H1 (cell line): ENCODE data around the gene CXorf49B. TPM values are rescaled to one million over a fixed set of nuclear protein-coding genes. Genes with fewer than 3 reads are reported as not detected.

ENCODE experiments used
- CTCF ChIA-PET: fragments of 300-600 bp; sonication (Branson Sonifier 250); formaldehyde crosslinking; loops from one replicate; lab custom pipeline; 2021; ENCODE audit not compliant: partially characterized antibody; lab: Charles Lee
- POLR2A ChIA-PET: fragments of 300-600 bp; sonication (Branson Sonifier 250); formaldehyde crosslinking; loops from one replicate; lab custom pipeline; 2021; ENCODE audit warnings: inconsistent platforms; ENCODE audit not compliant: partially characterized antibody; lab: Charles Lee
- DNase-seq, 2 experiments: peaks; one replicate each; pipeline versions ENCODE4 v3.0.0 to v3.0.0-alpha.2; 2010 to 2022; ENCODE audit warnings: low spot score in 2 of 2, low read depth in 1 of 2, mixed read lengths in 1 of 2
- FAIRE-seq: peaks from 2 replicates; lab custom pipeline; 2011; peaks lifted over from hg19 to GRCh38; lab: Jason Lieb, UNC
- H2AFZ ChIP-seq: 2 replicates; pipeline ENCODE4 v1.8.1; 2012; ENCODE audit warnings: low read length, inconsistent platforms
- H2AK5ac ChIP-seq: 2 replicates; pipeline ENCODE4 v1.6.1; 2013; ENCODE audit warnings: low read depth, low read length
- H2BK120ac ChIP-seq: replicated peaks from 2 replicates; pipeline ENCODE3; 2013; ENCODE audit warnings: low read depth, low read length, inconsistent platforms
- H2BK12ac ChIP-seq: 2 replicates; pipeline ENCODE4 v1.6.1; 2013; ENCODE audit warnings: low read depth, low read length
- H2BK15ac ChIP-seq: 2 replicates; pipeline ENCODE4 v1.6.1; 2013; ENCODE audit warnings: low read length
- H2BK20ac ChIP-seq: 2 replicates; pipeline ENCODE4 v1.6.1; 2013; ENCODE audit warnings: low read length
- H2BK5ac ChIP-seq: 2 replicates; pipeline ENCODE4 v1.6.1; 2013; ENCODE audit warnings: low read depth, low read length
- H3K14ac ChIP-seq: 2 replicates; pipeline ENCODE4 v1.6.1; 2013; ENCODE audit warnings: inconsistent platforms; ENCODE audit not compliant: insufficient read length
- H3K18ac ChIP-seq: 2 replicates; pipeline ENCODE4 v1.6.1; 2013; ENCODE audit warnings: low read length; ENCODE audit errors: extremely low read depth
- H3K23ac ChIP-seq: 2 replicates; pipeline ENCODE4 v1.6.1; 2013; ENCODE audit warnings: inconsistent platforms; ENCODE audit not compliant: insufficient read length
- H3K23me2 ChIP-seq: 2 replicates; pipeline ENCODE4 v1.6.1; 2013; ENCODE audit warnings: low read depth, low read length
- H3K27ac ChIP-seq: 2 replicates; pipeline ENCODE4 v1.6.1; 2011; ENCODE audit warnings: low read depth, low read length, inconsistent platforms
- H3K27me3 ChIP-seq, 4 experiments: replicated peaks in 1 of 4; 1 replicate in 1 of 4; 2 replicates in 3 of 4; pipeline versions ENCODE4 v1.6.1 to v1.8.1; 2011 to 2013; ENCODE audit warnings: low read length in 3 of 4, mild to moderate bottlenecking in 3 of 4, inconsistent platforms in 2 of 4, mixed read lengths in 2 of 4, moderate library complexity in 1 of 4; ENCODE audit not compliant: control insufficient read depth in 3 of 4, insufficient read depth in 3 of 4; ENCODE audit errors: extremely low read depth in 1 of 4
- H3K36me3 ChIP-seq, 4 experiments: 2 replicates each; pipeline versions ENCODE4 v1.6.1 to v1.8.1; 2011 to 2013; ENCODE audit warnings: mild to moderate bottlenecking in 4 of 4, low read length in 3 of 4, moderate library complexity in 2 of 4, control low read depth in 1 of 4, inconsistent platforms in 1 of 4; ENCODE audit not compliant: insufficient read depth in 4 of 4, control insufficient read depth in 2 of 4
- H3K4ac ChIP-seq: replicated peaks from 2 replicates; pipeline ENCODE3; 2013; ENCODE audit warnings: low read length, low read depth, mixed read lengths, inconsistent platforms; ENCODE audit not compliant: insufficient read length
- H3K4me1 ChIP-seq, 4 experiments: replicated peaks in 1 of 4; 1 replicate in 1 of 4; 2 replicates in 3 of 4; pipeline versions ENCODE4 v1.6.1 to v1.8.1; 2011 to 2013; ENCODE audit warnings: low read length in 3 of 4, inconsistent platforms in 2 of 4, mixed read lengths in 1 of 4; ENCODE audit not compliant: insufficient read depth in 4 of 4, control insufficient read depth in 3 of 4
- H3K4me2 ChIP-seq, 2 experiments: 2 replicates each; pipeline versions ENCODE4 v1.6.1 to v1.8.1; 2011 to 2013; ENCODE audit warnings: low read depth in 2 of 2, low read length in 2 of 2, control low read depth in 1 of 2, inconsistent platforms in 1 of 2, mild to moderate bottlenecking in 1 of 2; ENCODE audit not compliant: insufficient read depth in 1 of 2
- H3K4me3 ChIP-seq, 4 experiments: fragments of 200-600, 300-600 bp in 1 of 4; sonication (generic), shearing (Covaris generic), sonication (Bioruptor Twin) in 1 of 4; 2 replicates each; pipeline versions ENCODE4 v1.5.1 to v1.8.1; 2011 to 2016; ENCODE audit warnings: low read length in 4 of 4, low read depth in 3 of 4, control low read depth in 2 of 4, inconsistent platforms in 2 of 4, mild to moderate bottlenecking in 2 of 4, mixed read lengths in 1 of 4, moderate library complexity in 1 of 4; ENCODE audit not compliant: insufficient read depth in 2 of 4; ENCODE audit errors: extremely low read depth in 1 of 4
- H3K56ac ChIP-seq: replicated peaks from 2 replicates; pipeline ENCODE3; 2013; ENCODE audit warnings: low read depth, mild to moderate bottlenecking, mixed read lengths, low read length, inconsistent platforms; ENCODE audit not compliant: insufficient read length
- H3K79me1 ChIP-seq: 2 replicates; pipeline ENCODE4 v1.6.1; 2013; ENCODE audit warnings: low read depth, low read length, control low read depth
- H3K79me2 ChIP-seq, 2 experiments: 2 replicates each; pipeline versions ENCODE4 v1.6.1 to v1.8.1; 2012 to 2013; ENCODE audit warnings: low read length in 2 of 2, mild to moderate bottlenecking in 2 of 2, inconsistent platforms in 1 of 2; ENCODE audit not compliant: insufficient read depth in 2 of 2, control insufficient read depth in 1 of 2
- H3K9ac ChIP-seq, 4 experiments: replicated peaks in 1 of 4; 1 replicate in 1 of 4; 2 replicates in 3 of 4; pipeline versions ENCODE4 v1.6.1 to v1.8.1; 2011 to 2013; ENCODE audit warnings: low read depth in 3 of 4, low read length in 3 of 4, control low read depth in 2 of 4, mild to moderate bottlenecking in 2 of 4, moderate library complexity in 2 of 4, inconsistent platforms in 1 of 4; ENCODE audit errors: extremely low read depth in 1 of 4
- H3K9me3 ChIP-seq, 2 experiments: 2 replicates each; pipeline versions ENCODE4 v1.6.1 to v1.8.1; 2012 to 2013; ENCODE audit warnings: mild to moderate bottlenecking in 2 of 2, moderate library complexity in 2 of 2, control low read depth in 1 of 2, inconsistent platforms in 1 of 2, low read depth in 1 of 2, low read length in 1 of 2, mixed read lengths in 1 of 2; ENCODE audit not compliant: insufficient read depth in 2 of 2
- H4K20me1 ChIP-seq, 2 experiments: replicated peaks in 1 of 2; 2 replicates each; pipeline versions ENCODE3 to v1.8.1; 2011 to 2013; ENCODE audit warnings: inconsistent platforms in 2 of 2, low read length in 2 of 2, mild to moderate bottlenecking in 1 of 2; ENCODE audit not compliant: insufficient read depth in 2 of 2, control insufficient read depth in 1 of 2
- H4K5ac ChIP-seq: 2 replicates; pipeline ENCODE4 v1.6.1; 2013; ENCODE audit warnings: low read length, low read depth, mixed read lengths, inconsistent platforms; ENCODE audit not compliant: insufficient read length
- H4K8ac ChIP-seq: 2 replicates; pipeline ENCODE4 v1.8.0; 2013; ENCODE audit warnings: mild to moderate bottlenecking, moderate library complexity, low read length, inconsistent platforms; ENCODE audit not compliant: insufficient read depth; ENCODE audit errors: extremely low read depth
- H4K91ac ChIP-seq: replicated peaks from 2 replicates; pipeline ENCODE3; 2013; ENCODE audit warnings: low read length, mixed read lengths, inconsistent platforms; ENCODE audit not compliant: insufficient read length
- BRCA1 ChIP-seq: IDR thresholded peaks from 2 replicates; pipeline ENCODE4 v1.6.1; 2012; ENCODE audit warnings: low read depth, low read length, improper control_type of control experiment
- CBX8 ChIP-seq: fragments of 300-800, 300-1000 bp; sonication (generic); IDR thresholded peaks from 2 replicates; pipeline ENCODE4 v1.7.1; 2016; ENCODE audit warnings: low read depth, low read length, borderline replicate concordance
- CREB1 ChIP-seq: IDR thresholded peaks from 2 replicates; pipeline ENCODE4 v1.6.1; 2012; ENCODE audit warnings: inconsistent platforms
- E2F6 ChIP-seq: IDR thresholded peaks from 2 replicates; pipeline ENCODE4 v1.6.1; 2012; ENCODE audit warnings: inconsistent platforms
- HDAC6 ChIP-seq: IDR thresholded peaks from one replicate; pipeline ENCODE4 v1.7.1; 2012; ENCODE audit warnings: low read depth, mild to moderate bottlenecking, inconsistent platforms, low read length, moderate library complexity
- JUND ChIP-seq: IDR thresholded peaks from 2 replicates; pipeline ENCODE4 v1.6.1; 2011; ENCODE audit warnings: mild to moderate bottlenecking, improper control_type of control experiment, low read length
- KDM1A ChIP-seq: fragments of 200-600, 300-600 bp; sonication (generic); IDR thresholded peaks from 2 replicates; pipeline ENCODE4 v1.7.1; 2016; ENCODE audit warnings: mild to moderate bottlenecking, low read length, borderline replicate concordance
- MAFK ChIP-seq: IDR thresholded peaks from 2 replicates; pipeline ENCODE4 v1.6.1; 2012; ENCODE audit warnings: low read depth, mild to moderate bottlenecking, improper control_type of control experiment, low read length
- POLR2AphosphoS5 ChIP-seq: IDR thresholded peaks from 2 replicates; pipeline ENCODE4 v1.6.1; 2011; ENCODE audit warnings: low read depth, low read length
- RNF2 ChIP-seq: fragments of 200-900, 300-1000 bp; sonication (generic); IDR thresholded peaks from 2 replicates; pipeline ENCODE4 v1.7.1; 2016; ENCODE audit warnings: borderline replicate concordance, low read depth, mild to moderate bottlenecking, antibody characterized with exemption, low read length; ENCODE audit not compliant: poor library complexity, severe bottlenecking; ENCODE audit errors: missing control alignments
- RXRA ChIP-seq: IDR thresholded peaks from 2 replicates; pipeline ENCODE4 v1.6.1; 2011; ENCODE audit warnings: low read depth, mild to moderate bottlenecking, low read length, moderate library complexity; ENCODE audit not compliant: insufficient read depth
- SAP30 ChIP-seq: fragments of 300-600 bp; sonication (generic); IDR thresholded peaks from 2 replicates; pipeline ENCODE4 v1.7.1; 2012; ENCODE audit warnings: low read length, moderate library complexity, mild to moderate bottlenecking, inconsistent platforms; ENCODE audit not compliant: insufficient read depth, insufficient replicate concordance
- SP2 ChIP-seq: IDR thresholded peaks from 2 replicates; pipeline ENCODE4 v1.6.1; 2012; ENCODE audit warnings: mild to moderate bottlenecking, low read length, inconsistent platforms
- TAF1 ChIP-seq: IDR thresholded peaks from 2 replicates; pipeline ENCODE4 v1.6.1; 2011; ENCODE audit warnings: mild to moderate bottlenecking, low read depth, low read length
- TBP ChIP-seq: IDR thresholded peaks from 2 replicates; pipeline ENCODE4 v1.6.1; 2011; ENCODE audit warnings: low read depth, low read length, improper control_type of control experiment
- WGBS, 2 experiments: shearing (Covaris generic) in 1 of 2; methylation state at CpG; one replicate each; pipeline versions ENCODE4 v1.1.6 to v1.1.7; 2013 to 2015; ENCODE audit warnings: low lambda C conversion rate in 2 of 2, mixed read lengths in 2 of 2, inconsistent platforms in 1 of 2, low coverage in 1 of 2, missing lambda C conversion rate in 1 of 2; ENCODE audit not compliant: insufficient replicate concordance in 2 of 2, insufficient coverage in 1 of 2, insufficient read length in 1 of 2; ENCODE audit errors: extremely low coverage in 1 of 2, missing lambda C conversion rate in 1 of 2; 5-methylcytosine and 5-hydroxymethylcytosine counted together
- polyA plus RNA-seq, 7 experiments: library from polyadenylated mRNA; depleted of rRNA in 3 of 7; stranded (reverse) in 5 of 7; unstranded in 2 of 7; fragments of >200 nt in 5 of 7; fragments of 200-250 nt in 2 of 7; gene quantifications; 1 replicate in 5 of 7; 2 replicates in 1 of 7; 4 replicates in 1 of 7; pipeline versions ENCODE4 v1.2.1 to v1.2.3, GENCODE V29; 2011 to 2013; ENCODE audit warnings: missing spikeins in 2 of 7, mixed read lengths in 2 of 7
- total RNA-seq: library from RNA; stranded (reverse); fragmentation: NEBNext Ultra II Directional; extraction: Animal tissue kit (Norgen Biotek cat#: 25700); gene quantifications from 2 replicates; pipeline ENCODE4 v1.2.1, GENCODE V29; 2021

Gene CXorf49B
- total and polyA plus RNA-seq, 2 of the 8 experiments (the other 6 are each of a cell fraction or from before 2014, with no cell fraction given): not detected

- no peak overlapping the region for H2BK12ac ChIP-seq
- no peak overlapping the region for H2BK20ac ChIP-seq
- H3K4me3 ChIP-seq: no peak overlapping the region
- no peak overlapping the region for H3K4me2 ChIP-seq
- H2AK5ac ChIP-seq: no peak overlapping the region
- no peak overlapping the region for H3K23ac ChIP-seq
- H3K18ac ChIP-seq: no peak overlapping the region
- WGBS, 2 experiments: 81% methylated on average over 10 of the region's 10 CpGs; no CpG with 5 or more reads in 1 of the 2 experiments
- H3K23me2 ChIP-seq: no peaks in the 10 kb centered on the region
- H2BK15ac ChIP-seq: no peak overlapping the region
- ChIA-PET CTCF (no interaction called here), POLR2A (no interaction called here)
- no peak overlapping the region for H2BK120ac ChIP-seq
- H3K14ac ChIP-seq: no peak overlapping the region
- no peak overlapping the region for H4K5ac ChIP-seq
- no peaks in the 10 kb centered on the region for H3K27me3 ChIP-seq
- no peaks in the 10 kb centered on the region for H3K9me3 ChIP-seq
- no peak overlapping the region for H3K4ac ChIP-seq
- H3K56ac ChIP-seq: no peak overlapping the region
- H3K4me1 ChIP-seq: no peaks in the 10 kb centered on the region
- H3K9ac ChIP-seq: no peak overlapping the region
- no peak overlapping the region for H2BK5ac ChIP-seq
- no peak for DNase-seq
- H4K91ac ChIP-seq: no peak overlapping the region
- no peaks in the 10 kb centered on the region for H3K79me2 ChIP-seq
- H4K20me1 ChIP-seq: no peaks in the 10 kb centered on the region
- H2AFZ ChIP-seq: no peak overlapping the region
- H4K8ac ChIP-seq: no peak overlapping the region
- H3K79me1 ChIP-seq: no peaks in the 10 kb centered on the region
- H3K36me3 ChIP-seq: no peaks in the 10 kb centered on the region
- H3K27ac ChIP-seq: no peak overlapping the region
- no peak for FAIRE-seq
- TF ChIP-seq TBP (no peak), HDAC6 (no peak), SP2 (no peak), SAP30 (no peak), POLR2AphosphoS5 (no peak), CREB1 (no peak), TAF1 (no peak), MAFK (no peak), RNF2 (no peak), RXRA (no peak), CBX8 (no peak), E2F6 (no peak), JUND (no peak), BRCA1 (no peak), KDM1A (no peak)
These were observed 46.7 kb downstream of the CXorf49B start for GRCh38 chrX:71809886-71810285.
